ENCODE measurements around the gene GRK2.
A peak's percentile ranks its signal among the peaks of the same experiment; 100 is the strongest.

Gene GRK2

DNA sequence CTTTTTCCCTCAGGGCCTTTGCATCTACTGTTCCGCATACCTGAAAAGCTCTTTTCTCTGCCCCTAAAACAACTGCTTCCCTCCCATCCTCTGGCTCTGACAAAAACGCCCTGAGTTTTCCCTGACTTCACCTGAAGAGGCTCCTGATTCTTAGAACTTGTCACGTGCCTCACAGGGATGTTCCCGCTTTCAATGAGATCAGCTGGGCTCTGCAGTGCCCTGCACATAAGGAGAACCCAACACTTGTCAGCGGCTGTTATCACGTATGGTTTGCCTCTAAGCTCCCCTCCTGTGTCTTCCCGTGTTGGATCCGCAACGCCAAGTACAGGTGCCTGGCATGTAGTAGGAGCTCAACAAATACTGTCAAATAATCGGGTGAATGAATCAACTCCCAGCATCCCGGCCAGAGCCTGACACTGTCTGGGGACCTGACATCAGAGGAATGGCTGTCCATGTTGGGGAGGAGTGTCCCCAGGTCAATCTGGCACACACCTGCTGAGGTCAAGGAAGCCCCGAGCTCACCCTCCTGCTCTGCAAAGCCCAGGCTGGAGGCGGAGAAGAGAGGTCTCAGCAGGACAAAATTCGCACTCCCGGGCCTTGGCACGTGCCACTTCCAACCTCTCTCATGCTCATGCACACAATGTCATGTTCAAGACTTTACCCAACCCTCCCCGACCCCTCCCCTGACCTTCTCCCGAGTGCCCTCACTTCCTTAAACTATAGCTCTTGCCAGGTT lies 4.2 kb upstream of the GRK2 start:
- TF ChIP-seq, protein P1, sequence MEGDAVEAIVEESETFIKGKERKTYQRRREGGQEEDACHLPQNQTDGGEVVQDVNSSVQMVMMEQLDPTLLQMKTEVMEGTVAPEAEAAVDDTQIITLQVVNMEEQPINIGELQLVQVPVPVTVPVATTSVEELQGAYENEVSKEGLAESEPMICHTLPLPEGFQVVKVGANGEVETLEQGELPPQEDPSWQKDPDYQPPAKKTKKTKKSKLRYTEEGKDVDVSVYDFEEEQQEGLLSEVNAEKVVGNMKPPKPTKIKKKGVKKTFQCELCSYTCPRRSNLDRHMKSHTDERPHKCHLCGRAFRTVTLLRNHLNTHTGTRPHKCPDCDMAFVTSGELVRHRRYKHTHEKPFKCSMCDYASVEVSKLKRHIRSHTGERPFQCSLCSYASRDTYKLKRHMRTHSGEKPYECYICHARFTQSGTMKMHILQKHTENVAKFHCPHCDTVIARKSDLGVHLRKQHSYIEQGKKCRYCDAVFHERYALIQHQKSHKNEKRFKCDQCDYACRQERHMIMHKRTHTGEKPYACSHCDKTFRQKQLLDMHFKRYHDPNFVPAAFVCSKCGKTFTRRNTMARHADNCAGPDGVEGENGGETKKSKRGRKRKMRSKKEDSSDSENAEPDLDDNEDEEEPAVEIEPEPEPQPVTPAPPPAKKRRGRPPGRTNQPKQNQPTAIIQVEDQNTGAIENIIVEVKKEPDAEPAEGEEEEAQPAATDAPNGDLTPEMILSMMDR (IDR thresholded peaks at IDR 0.05; ENCODE audit: low read depth, low read length): 0 out of 2 replicates have a peak, but pooled peaks have one; percentile 1
- no peak overlapping the region for H3K4me3 ChIP-seq (ENCODE audit: low read depth, low read length)

GRCh38 chr11:67262731-67263675 lies 3.3 kb upstream of the GRK2 start:
- no peak overlapping the region for H3K4me3 ChIP-seq (ENCODE audit: low read depth, low read length)
- TF ChIP-seq, protein P1 (IDR thresholded peaks at IDR 0.05; ENCODE audit: low read depth, low read length): peak; percentile 69

DNA sequence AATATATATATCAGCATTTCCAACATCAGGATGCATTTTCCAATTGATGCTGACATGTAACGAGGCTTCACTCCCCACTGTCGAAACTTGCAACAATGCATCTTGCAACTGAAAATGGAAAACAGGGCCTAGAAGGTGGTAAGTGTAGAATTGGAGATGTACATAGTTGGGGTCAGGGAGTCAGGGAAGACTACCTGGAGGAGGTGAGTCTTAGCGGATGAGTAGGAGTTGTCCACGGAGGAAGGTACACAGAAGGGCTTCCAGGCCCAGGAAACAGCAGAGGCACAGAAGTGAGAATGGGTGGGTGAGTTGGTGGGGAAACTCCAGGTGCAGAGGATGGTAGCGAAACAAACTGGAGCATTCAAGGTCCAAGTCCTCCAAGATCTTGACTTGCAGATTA lies 2.0 kb upstream of the GRK2 start:
- TF ChIP-seq, protein P1 (IDR thresholded peaks at IDR 0.05; ENCODE audit: low read depth, low read length): no peak
- H3K4me3 ChIP-seq (ENCODE audit: low read depth, low read length): no peak overlapping the region

DNA sequence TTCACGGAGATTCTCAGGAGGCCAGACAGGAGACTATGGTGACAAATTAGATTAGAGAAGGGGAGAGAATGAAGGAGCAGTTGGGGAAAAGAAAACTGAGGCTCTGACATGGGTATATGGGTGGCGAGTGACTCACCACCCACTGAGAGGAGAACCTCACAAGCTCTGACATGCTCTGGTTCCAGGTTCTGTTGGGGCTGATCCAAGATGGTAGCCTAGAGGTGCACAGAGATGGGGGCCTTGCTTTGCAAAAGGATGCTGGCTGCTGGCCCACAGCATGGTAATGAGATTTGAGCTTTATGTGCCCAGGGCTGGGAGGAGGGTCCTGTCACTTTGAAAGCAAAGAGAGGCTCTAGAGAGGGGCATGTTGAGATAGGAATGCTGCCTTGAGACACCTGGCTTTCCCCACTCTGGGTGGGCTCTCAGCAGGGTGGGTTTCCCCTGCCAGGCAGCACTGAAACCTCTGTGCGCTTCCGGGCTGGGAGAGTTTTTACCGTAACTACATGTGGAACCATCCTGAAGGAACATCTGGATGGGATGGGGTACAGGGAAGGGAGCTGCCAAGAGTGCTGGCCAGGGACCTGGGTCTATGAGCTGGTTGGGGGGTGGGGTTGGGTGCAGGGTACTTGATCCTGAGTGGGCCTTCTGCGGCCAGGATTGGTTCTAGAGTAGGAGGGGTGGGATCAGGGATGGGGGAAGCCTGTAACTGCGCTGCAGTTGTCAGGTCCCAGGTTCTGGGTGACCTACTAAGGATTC lies 1.2 kb upstream of the GRK2 start:
- TF ChIP-seq, protein P1 (IDR thresholded peaks at IDR 0.05; ENCODE audit: low read depth, low read length): no peak
- no peak overlapping the region for H3K4me3 ChIP-seq (ENCODE audit: low read depth, low read length)

DNA sequence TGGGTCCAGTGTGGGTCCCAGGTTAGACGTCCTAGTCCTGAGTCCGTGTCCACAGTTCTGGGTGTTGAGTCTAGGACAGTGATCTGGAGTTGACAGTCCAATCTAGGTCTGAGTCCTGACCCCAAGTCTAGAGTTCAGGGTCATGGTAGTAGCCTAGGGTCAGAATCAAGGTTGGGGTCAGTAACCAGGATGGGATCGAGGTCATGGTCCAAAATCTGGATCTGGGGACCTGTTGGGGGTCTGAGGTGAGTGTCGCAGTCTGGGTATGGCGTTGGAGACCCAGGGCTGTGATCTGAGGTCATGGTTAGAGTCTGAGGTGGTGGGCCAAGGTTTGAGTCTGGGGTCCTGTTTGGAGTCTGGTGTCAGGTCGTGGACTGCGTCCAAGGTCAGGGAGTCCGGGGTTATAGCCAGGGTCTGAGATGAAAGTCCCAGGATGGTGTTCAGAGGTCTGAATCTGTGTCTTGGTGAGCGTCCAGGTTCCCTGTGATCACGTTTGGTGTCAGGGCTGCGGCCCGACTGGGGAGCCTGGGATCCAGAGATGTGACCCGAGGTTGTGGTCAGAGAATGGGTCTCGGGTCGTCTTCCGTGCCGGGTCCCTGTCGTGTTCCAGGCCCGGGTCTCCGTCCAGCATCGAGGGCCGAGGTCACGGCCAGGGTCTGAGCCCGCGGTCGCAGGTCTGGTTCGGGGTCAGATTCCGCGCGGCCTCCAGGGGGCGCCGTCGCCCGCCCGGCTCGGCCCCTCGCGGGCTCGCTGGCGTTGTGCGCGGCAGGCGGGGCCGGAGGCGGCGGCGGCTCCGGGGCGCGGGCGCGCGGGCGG lies 432 bp upstream of the GRK2 start:
- TF ChIP-seq, protein P1 (IDR thresholded peaks at IDR 0.05; ENCODE audit: low read depth, low read length): peak; percentile 44; the same call in 1 of the 2 replicates
- H3K4me3 ChIP-seq (ENCODE audit: low read depth, low read length): peak overlapping the region; percentile 31; the same call in 1 of the 2 replicates
